Stimulated activated CD8-positive, alpha-beta memory T cell treated with anti-CD3 and anti-CD28 coated beads, Interleukin-7, amount 100 ng/mL, for 48 hours (primary cell): Measurements from ENCODE around the gene IFTAP.

Experiments used
- DNase-seq, 2 donors: peaks; one replicate each; pipeline ENCODE4 v3.0.0-alpha.2; 2020; ENCODE audit warnings: low read depth in 1 of 2; ENCODE audit errors: extremely low read depth in 1 of 2

The IFTAP gene

DNA sequence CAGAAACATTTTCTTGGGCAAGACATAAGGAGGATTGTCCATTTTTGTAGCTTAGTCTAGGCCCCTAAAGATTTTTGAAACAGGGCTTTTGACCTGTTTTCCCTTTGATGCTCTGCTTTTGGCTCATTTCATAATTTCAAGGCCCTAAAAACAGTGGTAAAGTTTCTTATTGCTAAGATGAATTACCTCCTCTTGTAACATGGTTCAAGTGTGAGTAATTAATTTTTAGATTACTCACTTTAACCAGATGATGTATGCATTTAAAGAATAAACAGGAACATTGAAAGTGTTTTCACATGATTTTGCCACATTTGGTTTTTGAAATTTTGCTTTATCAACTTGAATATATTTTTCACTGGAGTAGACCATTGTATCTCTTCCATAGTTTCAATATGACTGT, 2.6 kb downstream of the IFTAP start:
- no peak for DNase-seq

DNA sequence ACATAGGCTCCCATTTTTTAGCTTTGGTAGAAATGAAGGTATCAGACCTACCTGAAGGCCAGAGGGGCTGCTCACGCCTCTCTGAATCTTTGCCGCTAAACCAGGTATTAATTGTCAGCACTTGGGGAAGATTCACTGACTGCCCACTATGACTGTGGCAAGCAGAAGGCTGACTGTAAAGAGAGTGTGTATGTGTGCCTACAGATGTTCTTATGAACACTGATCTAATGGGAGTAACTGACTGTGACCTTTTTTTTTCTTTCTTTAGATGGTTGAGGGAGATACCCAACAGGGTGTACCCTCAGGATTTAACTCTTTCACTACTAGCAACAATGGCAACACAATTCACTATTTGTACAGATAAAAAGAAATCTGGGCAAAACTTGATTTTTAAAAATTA, 3.7 kb downstream of the IFTAP start, which contains the start of gene RAG2:
TSS of gene RAG2 (minus strand) at position 186 of the 400 bp plus-strand sequence. CDS start 4,068 bp downstream, outside the sequence.
- DNase-seq: no peak

DNA sequence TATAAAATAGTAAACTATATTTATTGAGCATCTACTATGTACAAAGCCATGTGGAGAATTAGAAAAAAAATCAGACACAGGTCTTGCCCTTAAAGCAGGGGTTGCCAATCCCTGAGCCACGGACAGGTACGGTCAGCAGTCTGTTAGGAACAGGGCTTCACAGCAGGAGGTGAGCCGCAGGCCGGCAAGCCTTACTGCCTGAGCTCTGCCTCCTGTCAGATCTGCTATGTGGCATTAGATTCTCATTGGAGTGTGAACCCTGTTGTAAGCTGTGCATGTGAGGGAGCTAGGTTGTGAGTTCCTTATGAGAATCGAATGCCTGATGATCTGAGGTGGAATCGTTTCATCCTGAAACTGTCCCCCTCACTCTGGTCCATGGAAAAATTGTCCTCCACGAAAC, 5.9 kb downstream of the IFTAP start:
- DNase-seq: no peak

DNA sequence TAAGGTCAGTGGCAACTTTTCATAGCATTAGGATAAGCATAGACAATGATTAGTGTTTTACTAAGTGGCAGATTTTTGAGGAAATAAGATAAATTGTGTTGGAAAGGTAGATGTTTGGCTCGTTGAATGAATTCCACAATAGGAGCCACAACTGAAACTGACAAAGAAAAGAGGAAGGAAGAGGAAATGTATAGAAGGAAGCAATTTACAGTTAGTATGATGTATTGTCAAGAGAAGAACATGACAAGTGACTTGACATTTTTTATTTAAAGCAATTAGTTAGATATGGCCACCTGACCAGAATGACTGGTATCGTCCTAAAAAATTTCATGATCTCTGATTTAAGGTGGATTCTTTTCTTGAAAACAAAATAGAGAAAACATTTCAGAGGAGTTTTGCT, 6.9 kb downstream of the IFTAP start:
- no peak for DNase-seq

DNA sequence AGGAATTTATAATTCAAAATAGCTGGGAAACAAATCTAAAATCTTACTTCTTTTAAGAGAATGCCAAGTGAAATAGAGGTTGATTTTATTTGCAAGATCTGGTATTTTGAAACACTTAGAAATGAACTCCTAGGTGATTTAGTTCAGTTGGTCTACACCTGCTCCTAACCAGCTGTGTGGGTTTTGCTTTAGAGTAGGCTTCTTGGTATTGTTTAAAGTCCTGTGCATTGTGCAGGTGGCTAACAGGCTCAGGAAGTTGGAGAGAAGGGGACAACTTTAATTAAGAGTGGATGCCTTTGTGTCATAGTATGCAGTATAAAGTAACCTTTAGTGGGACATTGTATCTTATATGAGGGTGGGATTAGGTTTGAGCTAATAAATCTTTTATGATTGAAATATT, 7.8 kb downstream of the IFTAP start:
- no peak for DNase-seq

DNA sequence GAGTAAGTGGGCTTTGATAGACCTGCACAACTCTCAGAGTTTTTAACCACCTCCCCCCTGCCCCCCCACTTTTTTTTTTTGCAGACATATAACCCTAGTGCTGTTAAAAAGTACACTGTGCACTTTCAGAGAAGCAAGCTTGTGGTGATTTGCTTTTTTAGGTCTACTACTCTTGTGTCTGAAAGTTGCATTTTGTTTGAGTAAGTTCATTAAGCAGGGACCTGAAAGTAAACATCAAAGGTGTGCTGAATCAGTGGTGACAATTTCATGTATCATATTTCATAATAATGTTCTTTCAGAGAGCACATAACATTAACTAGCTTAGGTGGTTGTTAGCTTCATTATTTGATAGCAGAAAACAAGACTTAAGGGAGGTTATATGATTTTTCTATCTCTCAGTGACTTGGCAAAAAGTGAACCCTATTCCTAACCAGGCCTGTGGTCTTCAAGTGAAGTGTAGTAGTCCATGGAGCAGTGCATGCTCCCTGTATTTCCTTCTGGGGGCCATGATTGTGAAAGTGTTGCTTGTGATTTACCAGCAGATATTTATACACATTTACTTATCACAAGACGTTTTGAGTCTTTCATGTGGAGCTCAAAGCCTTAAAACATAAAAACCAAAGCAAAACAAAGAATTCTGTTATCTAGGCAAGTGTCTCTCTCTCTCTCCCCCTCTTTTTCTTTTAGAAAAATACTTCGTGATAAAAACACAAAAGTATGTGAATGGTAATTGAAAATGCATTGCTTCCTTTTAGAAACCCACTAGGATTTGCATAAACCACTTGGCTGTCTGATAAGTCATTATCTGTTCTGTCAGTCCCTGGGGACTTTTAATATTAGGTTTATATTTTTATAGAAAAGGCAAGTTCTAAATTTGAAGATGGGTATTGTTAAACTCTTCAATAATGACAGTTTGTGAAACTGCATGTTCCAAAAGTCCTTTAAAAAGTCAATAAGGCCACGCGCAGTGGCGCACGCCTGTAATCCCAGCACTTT, 11.2 kb downstream of the IFTAP start:
- DNase-seq: no peak

DNA sequence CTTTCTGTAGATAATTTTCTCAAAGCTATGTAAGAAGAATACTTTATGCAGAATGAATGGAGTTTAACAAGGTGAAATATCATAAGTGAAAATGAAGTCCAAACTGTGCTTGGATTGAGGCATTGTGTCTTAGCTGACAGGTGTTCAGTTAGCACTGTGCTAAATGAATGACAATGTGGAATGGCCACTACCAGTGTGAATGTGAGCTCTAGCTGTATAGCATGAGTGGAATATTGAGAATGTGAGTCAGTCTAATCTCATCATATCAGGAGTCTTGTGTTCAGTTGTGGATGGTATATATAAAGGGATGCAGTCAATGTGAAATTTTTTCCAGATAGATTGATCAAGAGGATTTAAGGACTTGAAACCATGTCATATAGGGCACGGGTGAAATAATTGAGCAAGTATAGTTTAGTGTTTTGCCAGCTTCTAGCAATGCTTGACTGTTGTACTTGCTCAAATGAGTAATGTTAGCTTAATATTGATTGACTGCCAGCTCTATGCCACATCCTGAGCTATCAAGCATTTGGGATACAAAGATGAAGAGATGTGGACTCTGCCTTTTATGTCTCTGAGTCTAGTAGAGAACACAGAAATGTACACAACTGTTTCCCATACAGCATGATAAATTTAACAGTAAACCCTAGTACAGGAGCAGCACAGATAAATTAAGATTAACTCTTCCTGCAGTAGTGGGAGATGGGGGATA, 14.3 kb downstream of the IFTAP start:
- DNase-seq: no peak

DNA sequence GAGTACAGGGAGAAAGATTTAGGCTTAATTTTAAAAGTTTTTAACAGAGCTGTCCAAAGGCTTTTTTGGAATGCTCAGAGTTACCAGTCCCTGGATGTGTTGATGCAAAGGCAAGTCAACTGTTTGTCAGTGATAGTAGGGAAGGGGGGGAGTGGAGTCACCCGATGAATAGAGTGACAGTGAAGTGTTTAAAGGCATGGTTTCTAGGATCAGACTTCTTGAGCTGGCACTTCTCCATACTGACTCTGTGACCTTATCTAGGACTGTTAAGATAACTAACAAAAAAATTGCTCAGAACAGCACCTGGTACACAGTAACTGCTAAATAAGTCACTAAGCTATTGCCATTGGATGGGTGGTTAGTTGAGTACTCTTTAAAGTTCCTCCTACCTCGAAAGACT, 15.1 kb downstream of the IFTAP start:
- no peak for DNase-seq

DNA sequence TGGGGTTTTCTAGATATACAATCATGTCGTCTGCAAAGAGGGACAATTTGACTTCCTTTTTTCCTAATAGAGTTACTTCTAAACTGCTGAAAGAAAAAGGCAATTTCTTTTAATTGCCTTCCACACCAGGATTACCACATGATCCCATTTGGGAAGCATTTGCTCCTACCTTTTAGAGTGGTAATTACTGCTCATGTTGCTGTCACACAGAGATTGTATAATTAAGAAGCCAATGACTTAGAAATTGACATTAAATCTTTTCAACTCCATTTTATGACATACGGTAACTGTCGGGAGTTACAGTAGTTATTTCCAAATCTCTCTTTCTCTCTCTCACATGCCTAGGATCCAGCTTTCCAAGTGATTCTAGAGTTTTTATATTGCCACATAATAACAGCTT, 21.5 kb downstream of the IFTAP start:
- no peak for DNase-seq

DNA sequence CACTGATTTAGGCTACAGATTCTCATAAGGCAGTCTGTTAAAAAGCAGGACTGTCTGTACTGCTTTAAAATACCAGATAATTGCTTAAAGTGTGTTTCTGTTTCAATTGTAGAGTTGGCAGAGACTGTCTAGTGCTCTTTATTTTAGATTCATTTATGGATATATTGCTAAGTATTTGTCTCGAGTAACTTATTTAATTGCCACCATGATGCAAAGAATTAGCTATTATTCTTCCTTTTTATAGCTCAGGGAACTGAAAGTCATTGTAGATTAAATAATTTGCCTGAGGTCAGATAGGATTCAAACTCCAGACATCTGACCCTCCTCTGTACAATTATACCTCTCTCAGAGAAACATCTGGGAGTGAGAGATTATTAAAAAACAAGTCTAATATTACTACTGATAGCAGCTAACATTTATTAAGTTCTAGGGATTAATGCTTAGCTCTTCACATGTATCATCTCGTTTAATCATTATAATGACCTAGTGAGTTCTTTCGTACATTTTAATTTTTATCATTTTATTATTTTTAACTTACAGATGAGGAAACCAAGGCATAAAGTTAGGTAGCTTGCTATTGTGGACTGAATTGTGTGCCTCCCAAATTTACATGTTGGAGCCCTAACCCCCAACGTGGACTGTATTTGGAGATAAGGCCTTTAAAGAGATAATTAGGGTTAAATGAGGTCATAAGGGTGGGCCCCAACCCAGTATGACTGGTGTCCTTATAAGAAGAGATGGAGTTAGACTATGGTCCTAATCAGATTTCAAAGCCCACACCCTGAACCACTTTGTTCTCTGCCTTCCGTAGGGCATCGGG, 23.5 kb downstream of the IFTAP start:
- no peak for DNase-seq

DNA sequence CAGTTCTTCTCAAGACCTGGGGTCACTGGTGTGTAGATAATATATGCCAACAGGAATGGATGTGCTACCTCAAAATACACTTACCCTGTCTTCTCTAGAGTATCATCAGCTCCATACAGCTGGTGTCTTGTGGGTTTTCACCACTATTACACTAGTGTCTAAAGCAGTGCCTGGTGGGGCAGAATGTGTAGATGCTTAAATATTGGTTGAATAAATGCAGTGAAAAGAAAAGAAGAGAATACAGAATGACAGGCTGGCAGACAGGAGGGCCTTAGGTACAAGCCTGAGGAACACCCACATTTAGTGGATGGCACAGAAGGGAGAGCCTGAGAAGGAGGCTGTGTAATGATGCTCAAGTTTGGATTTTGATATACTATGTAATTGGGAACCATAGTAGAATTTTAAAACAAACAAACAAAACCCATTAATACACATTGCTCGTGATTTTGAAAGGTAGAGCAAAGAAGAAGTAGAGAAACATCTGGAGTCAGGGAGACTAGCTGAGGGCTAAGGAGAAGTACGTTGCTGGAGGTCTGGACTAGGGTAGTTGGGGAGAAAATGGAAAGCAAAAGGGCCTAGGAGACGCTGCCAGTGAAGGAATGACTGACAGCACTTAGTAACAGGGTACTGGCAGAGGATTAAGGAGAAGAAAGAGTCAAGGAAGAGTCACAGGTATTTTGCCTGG, 24.2 kb downstream of the IFTAP start:
- DNase-seq: no peak

DNA sequence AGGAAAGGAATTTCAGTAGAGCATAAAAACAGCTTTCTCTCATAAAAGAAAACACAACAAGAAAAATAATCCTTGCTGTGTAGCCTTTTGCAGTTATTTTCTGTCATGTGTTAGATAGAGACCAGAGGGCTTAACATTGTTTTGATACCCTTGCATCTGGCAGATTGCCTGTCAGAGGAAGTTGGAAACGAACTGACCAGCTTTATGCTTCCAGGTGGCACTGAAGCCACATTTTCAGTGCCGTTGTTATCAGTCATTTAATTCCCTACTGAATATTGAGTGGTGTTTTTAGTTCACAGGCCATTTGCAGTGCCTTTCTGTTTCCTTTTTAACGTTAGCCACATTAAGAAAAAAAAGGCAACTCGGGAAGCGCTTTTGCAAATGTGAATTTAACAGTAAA, 25.2 kb downstream of the IFTAP start:
- DNase-seq: no peak

DNA sequence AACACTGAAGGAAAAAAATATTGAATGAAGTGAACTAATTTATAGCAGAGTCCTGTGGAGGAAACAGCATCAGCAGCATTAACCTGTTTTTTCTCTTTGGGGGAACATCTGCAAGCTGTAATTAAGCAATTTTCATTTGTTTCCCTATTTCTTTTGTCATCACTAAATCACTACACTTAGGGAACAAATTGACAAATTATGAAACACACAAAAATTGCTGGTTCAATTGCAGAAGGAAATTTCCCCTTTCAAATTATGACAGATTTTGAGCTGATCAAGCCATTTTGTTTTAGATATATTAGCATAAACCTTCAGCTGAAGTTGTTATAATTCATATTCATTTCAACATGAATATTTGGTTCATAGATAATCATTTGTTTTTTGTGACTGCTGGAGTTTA, 25.9 kb downstream of the IFTAP start:
- DNase-seq: no peak

DNA sequence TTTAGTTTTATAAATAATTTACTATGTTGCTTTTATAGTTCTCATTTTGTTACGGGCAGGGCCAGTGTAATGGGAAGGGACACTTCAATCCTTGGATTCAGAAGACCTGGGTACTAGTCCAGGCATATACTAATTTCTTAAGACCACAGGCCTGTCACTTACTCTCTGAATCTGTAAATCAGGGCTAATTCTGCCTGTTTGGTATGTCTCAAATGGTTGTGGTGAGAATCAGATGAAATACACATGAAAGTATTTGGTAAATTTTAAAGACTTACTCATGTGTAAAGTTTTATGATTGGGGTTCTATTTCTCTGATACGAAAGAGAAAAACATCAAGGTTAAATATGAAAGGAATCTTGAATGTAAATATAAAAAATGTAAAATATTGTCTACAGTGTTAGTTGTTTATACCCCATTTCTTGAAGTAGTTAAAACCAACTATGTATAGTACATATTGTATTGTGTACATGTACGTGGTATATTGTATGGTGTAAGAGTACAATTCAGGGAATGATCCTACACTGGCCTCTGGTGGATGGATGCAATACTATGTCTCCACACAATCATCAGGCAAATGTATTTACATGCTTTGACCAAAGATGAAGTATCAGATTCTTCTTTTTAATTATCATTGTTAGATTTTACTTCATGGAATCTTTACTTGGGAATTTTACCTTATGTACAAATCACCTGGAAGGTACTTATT, 28.3 kb downstream of the IFTAP start:
- no peak for DNase-seq

DNA sequence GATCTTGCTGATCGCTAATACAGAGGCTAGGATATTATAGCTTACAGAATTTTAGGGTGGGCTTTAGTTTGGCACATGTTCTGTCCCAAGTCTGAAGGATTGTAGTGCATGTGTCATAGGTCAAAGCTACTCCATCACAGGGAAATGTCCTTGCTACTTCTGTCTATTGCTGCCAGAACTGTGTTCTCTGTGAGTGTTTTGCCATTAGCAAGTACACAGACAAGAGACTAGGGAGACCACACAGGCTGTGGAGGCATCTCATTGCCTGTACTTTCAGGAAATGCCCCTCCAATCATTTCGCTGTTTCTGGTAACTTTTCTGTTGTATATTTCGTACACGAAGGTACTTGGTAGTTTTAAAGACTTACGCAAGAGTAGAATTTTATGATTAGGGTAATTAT, 29.2 kb downstream of the IFTAP start:
- no peak for DNase-seq

DNA sequence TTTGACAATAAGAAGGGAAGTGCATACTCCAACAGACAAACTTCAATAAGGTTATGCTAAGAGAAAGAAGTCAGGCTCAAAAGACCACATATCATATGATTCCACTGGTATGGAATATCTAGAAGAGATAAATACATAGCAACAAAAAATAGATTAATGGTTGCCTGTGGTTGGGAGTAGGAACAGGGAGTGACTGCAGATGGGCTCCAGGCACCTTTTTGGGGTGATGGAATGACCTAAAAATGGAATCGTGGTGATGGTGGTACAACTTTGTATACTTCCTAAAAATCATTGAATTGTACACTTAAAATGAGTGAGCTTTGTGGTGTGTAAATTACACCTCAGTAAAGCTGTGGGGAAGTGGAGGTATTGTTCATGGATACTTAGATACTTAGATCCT, 32.7 kb downstream of the IFTAP start:
- no peak for DNase-seq

DNA sequence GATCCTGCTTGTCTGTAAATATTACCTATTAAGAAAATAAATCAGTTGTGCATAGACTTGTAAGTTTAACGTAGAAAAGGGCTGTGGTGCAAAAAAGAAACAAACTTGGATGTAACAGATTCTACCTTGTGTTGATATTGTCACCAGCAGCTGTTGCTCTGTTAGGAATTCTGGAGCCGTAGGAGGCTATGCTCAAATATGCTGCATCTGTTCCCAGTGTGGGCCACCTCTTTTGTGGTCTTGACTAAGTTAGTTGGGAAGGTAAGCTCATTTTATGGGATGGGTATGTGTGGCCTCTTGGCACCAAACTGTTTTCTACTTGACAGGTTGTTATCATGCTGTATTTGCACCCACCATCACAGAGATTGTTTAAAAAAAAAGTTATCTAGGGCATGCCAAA, 33.2 kb downstream of the IFTAP start:
- no peak for DNase-seq

DNA sequence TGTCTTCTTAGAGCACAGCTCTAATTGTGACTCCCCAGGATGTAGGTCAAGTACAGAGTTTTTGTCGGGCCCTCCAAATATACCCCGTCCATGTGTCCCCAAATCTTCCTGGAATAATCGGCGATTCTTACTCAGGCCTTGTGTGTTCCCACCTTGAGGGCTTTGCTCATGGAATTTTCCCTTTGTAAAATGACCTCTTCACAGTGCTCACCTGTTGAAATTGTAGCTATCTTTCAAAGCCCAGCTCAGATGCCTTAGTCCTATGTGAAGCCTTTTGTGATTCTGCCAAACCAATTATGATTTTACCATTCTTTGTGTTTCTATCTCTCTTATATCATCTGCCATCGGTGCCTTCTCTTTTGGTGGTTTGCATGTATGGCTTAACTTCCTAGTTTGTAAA, 33.8 kb downstream of the IFTAP start:
- no peak for DNase-seq

DNA sequence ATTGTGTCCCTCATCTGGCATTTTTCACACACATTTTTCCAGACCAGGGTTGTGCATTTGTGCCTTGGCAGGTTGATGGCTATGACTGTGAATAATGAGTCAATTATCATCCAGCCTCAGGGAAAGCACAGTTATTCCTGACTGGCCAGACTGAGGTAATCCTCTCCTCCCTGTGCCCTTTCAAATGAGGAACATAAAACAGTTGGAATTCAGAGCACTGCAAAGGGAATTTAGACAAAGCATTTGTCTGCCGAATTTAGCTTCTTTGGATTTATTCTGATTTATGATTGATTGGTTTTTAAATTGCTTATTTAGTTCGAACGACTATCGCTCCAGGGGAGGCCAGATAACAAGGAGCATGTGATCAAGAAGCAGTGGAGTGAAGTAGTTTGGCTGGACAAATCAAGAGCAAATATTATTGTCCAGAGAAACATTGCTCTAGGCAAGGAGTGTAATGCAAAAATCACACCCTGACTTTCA, 34.5 kb downstream of the IFTAP start:
- no peak for DNase-seq

DNA sequence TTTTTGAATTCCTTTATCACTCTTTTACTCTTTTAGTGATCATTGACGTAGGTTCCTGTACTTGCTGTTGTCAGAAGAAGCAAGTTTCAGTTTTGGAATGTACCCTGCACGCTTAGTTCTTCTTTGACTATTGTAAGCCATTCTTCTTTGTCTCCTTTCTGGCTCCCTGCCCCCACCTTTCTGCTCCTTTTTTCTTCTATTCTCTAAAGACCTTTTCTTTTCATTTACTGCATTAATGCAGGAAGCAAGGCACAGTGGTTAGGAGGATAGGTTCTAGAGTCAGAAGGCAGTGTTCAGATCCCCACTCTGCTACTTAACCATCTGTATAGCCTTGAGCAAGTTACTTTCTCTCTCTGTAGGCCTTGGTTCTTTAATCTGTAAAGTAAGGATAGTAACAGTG, 37.5 kb downstream of the IFTAP start:
- no peak for DNase-seq
